ENCODE measurements around the gene CLIP3. TPM values are rescaled to one million over a fixed set of nuclear protein-coding genes. Genes with fewer than 3 reads are reported as not detected.

Gene CLIP3
- total and polyA plus RNA-seq, 2 of the 13 experiments (the other 11 are each of a cell fraction or from before 2014, with no cell fraction given), result 0.15 to 1.2 TPM

GRCh38 chr19:35990771-35991730 lies 41.6 kb downstream of the CLIP3 start (continued):
- 0 out of 2 replicates have a peak, but pooled peaks have one; percentile 17 for TF ChIP-seq SALL1 (CRISPR knock-in tag; IDR thresholded peaks at IDR 0.05)
- TF ChIP-seq POGZ (CRISPR knock-in tag; IDR thresholded peaks at IDR 0.05), result no peak
- TF ChIP-seq ARID5B (CRISPR knock-in tag; IDR thresholded peaks at IDR 0.05), result peak; percentile 42; the same call in 1 of the 2 replicates
- TF ChIP-seq EED (CRISPR knock-in tag; IDR thresholded peaks at IDR 0.05), result no peak
- no peak for TF ChIP-seq ZNF556 (CRISPR knock-in tag; IDR thresholded peaks at IDR 0.05; ENCODE audit: borderline replicate concordance)
- no peak for TF ChIP-seq CEBPG (CRISPR knock-in tag; IDR thresholded peaks at IDR 0.05)
- peak; percentile 19; the same call in 1 of the 2 replicates for TF ChIP-seq TBX3 (IDR thresholded peaks at IDR 0.05; ENCODE audit: borderline replicate concordance)
- no peak for TF ChIP-seq RBM39 (IDR thresholded peaks at IDR 0.05; ENCODE audit: low read depth, low read length, poor library complexity, severe bottlenecking)
- no peak for TF ChIP-seq ZNF234 (CRISPR knock-in tag; conservative IDR thresholded peaks at IDR 0.05)
- TF ChIP-seq GPBP1L1 (CRISPR knock-in tag; IDR thresholded peaks at IDR 0.05), result no peak
- TF ChIP-seq HOXA3 (CRISPR knock-in tag; IDR thresholded peaks at IDR 0.05), result peak; percentile 36; the same call in 1 of the 2 replicates
- TF ChIP-seq ZNF326 (CRISPR knock-in tag; IDR thresholded peaks at IDR 0.05; ENCODE audit: borderline replicate concordance), result no peak
- TF ChIP-seq TCF7 (IDR thresholded peaks at IDR 0.05; ENCODE audit: low read depth), result no peak
- TF ChIP-seq ZNF44 (CRISPR knock-in tag; IDR thresholded peaks at IDR 0.05), result no peak
- TF ChIP-seq THAP7 (CRISPR knock-in tag; IDR thresholded peaks at IDR 0.05), result no peak
- TF ChIP-seq SOX13 (IDR thresholded peaks at IDR 0.05), result no peak
- peak in 1 of 2 experiments; percentile 56; a peak in 2 of 4 replicates for TF ChIP-seq SOX13 (CRISPR knock-in tag; conservative IDR thresholded peaks at IDR 0.05 in 1 of 2, IDR thresholded peaks at IDR 0.05 in 1 of 2)
- TF ChIP-seq ZNF460 (CRISPR knock-in tag; IDR thresholded peaks at IDR 0.05; ENCODE audit: borderline replicate concordance), result peak; percentile 44; the same call in 1 of the 2 replicates
- TF ChIP-seq KDM5A (IDR thresholded peaks at IDR 0.05; ENCODE audit: borderline replicate concordance, low read length), result no peak
- no peak for TF ChIP-seq SOX6 (IDR thresholded peaks at IDR 0.05)
- TF ChIP-seq SOX6 (CRISPR knock-in tag; IDR thresholded peaks at IDR 0.05), result 0 out of 2 replicates have a peak, but pooled peaks have one; percentile 37
- TF ChIP-seq WIZ (CRISPR knock-in tag; IDR thresholded peaks at IDR 0.05), result no peak
- TF ChIP-seq ZNF570 (CRISPR knock-in tag; IDR thresholded peaks at IDR 0.05; ENCODE audit: borderline replicate concordance), result no peak
- TF ChIP-seq ZNF501 (CRISPR knock-in tag; IDR thresholded peaks at IDR 0.05), result no peak
- no peak for TF ChIP-seq ZNF607 (CRISPR knock-in tag; IDR thresholded peaks at IDR 0.05; ENCODE audit: borderline replicate concordance)

Measured in HepG2 (cell line).